Measurements from ENCODE around the gene PEX11G. TPM values are rescaled to one million over a fixed set of nuclear protein-coding genes. Genes with fewer than 3 reads are reported as not detected.

The PEX11G gene
- total RNA-seq, 1 donor from 2014 or later, result 1.4 TPM

GRCh38 chr19:7527516-7528191, 38.8 kb upstream of the PEX11G start:
- intact Hi-C loops (cut with micrococcal nuclease), result no loop called here
- H3K4me1 Mint-ChIP-seq (ENCODE audit: low read depth), result no peaks in the 10 kb centered on the region
- DNase-seq (ENCODE audit: low spot score), result no peak
- peaks cover 6% of the 10 kb centered on the region for H3K36me3 Mint-ChIP-seq (ENCODE audit: low read depth)
- no peak overlapping the region for H3K4me3 Mint-ChIP-seq
- no peak overlapping the region for H3K27ac Mint-ChIP-seq
- H3K27me3 Mint-ChIP-seq (ENCODE audit: insufficient read depth), result no peaks in the 10 kb centered on the region
- no peaks in the 10 kb centered on the region for H3K9me3 Mint-ChIP-seq

- no peaks in the 10 kb centered on the region for H3K9me3 Mint-ChIP-seq
- peaks cover 4% of the 10 kb centered on the region for H3K27me3 Mint-ChIP-seq (ENCODE audit: insufficient read depth)
- DNase-seq (ENCODE audit: low spot score), result no peak
- H3K4me3 Mint-ChIP-seq, result no peak overlapping the region
- no peak overlapping the region for H3K27ac Mint-ChIP-seq
- H3K4me1 Mint-ChIP-seq (ENCODE audit: low read depth), result peaks cover 8% of the 10 kb centered on the region
- intact Hi-C loops (cut with micrococcal nuclease), result no loop called here
- H3K36me3 Mint-ChIP-seq (ENCODE audit: low read depth), result peaks cover 4% of the 10 kb centered on the region
Observed at GRCh38 chr19:7526059-7526929, 37.5 kb upstream of the PEX11G start.

- intact Hi-C loops (cut with micrococcal nuclease), result no loop called here
- peaks cover 8% of the 10 kb centered on the region for H3K4me1 Mint-ChIP-seq (ENCODE audit: low read depth)
- no peaks in the 10 kb centered on the region for H3K9me3 Mint-ChIP-seq
- peak overlapping the region; percentile 37 for H3K4me3 Mint-ChIP-seq
- no peak overlapping the region for H3K27ac Mint-ChIP-seq
- H3K27me3 Mint-ChIP-seq (ENCODE audit: insufficient read depth), result peaks cover 4% of the 10 kb centered on the region
- no peak for DNase-seq (ENCODE audit: low spot score)
- peaks cover 3% of the 10 kb centered on the region for H3K36me3 Mint-ChIP-seq (ENCODE audit: low read depth)
Observed at GRCh38 chr19:7524992-7525739, 36.3 kb upstream of the PEX11G start.

- H3K27me3 Mint-ChIP-seq (ENCODE audit: insufficient read depth), result peaks cover 4% of the 10 kb centered on the region
- DNase-seq (ENCODE audit: low spot score), result no peak
- no peaks in the 10 kb centered on the region for H3K9me3 Mint-ChIP-seq
- intact Hi-C loops (cut with micrococcal nuclease), result no loop called here
- peaks cover 3% of the 10 kb centered on the region for H3K36me3 Mint-ChIP-seq (ENCODE audit: low read depth)
- no peak overlapping the region for H3K4me3 Mint-ChIP-seq
- H3K27ac Mint-ChIP-seq, result no peak overlapping the region
- H3K4me1 Mint-ChIP-seq (ENCODE audit: low read depth), result peaks cover 8% of the 10 kb centered on the region
Observed at GRCh38 chr19:7524523-7524922, 35.7 kb upstream of the PEX11G start.

- intact Hi-C loops (cut with micrococcal nuclease), result loop anchor here (1.0 to 2.0 kb wide), 2 partner anchors 11 to 30 kb away; no protein-coding TSS in a partner anchor
- Mint-ChIP-seq H3K27me3 (ENCODE audit: insufficient read depth) (peaks cover 4% of the 10 kb centered on the region), H3K27ac (peak overlapping the region; percentile 23), H3K9me3 (no peaks in the 10 kb centered on the region), H3K4me1 (ENCODE audit: low read depth) (peaks cover 8% of the 10 kb centered on the region), H3K36me3 (ENCODE audit: low read depth) (no peaks in the 10 kb centered on the region), H3K4me3 (peak overlapping the region; percentile 77)
- DNase-seq (ENCODE audit: low spot score), result no peak
Observed at GRCh38 chr19:7522923-7523667, 34.3 kb upstream of the PEX11G start.

- H3K27me3 Mint-ChIP-seq (ENCODE audit: insufficient read depth), result peaks cover 8% of the 10 kb centered on the region
Observed at GRCh38 chr19:7522072-7522922, 33.5 kb upstream of the PEX11G start, which contains the start of gene MCOLN1. Gene MCOLN1 (plus strand): TSS chr19:7522624. CDS start chr19:7522751, 127 bp downstream.

GRCh38 chr19:7521551-7522071, 32.8 kb upstream of the PEX11G start:
- H3K36me3 Mint-ChIP-seq (ENCODE audit: low read depth), result no peaks in the 10 kb centered on the region
- DNase-seq (ENCODE audit: low spot score), result no peak
- peaks cover 14% of the 10 kb centered on the region for H3K27me3 Mint-ChIP-seq (ENCODE audit: insufficient read depth)
- peak overlapping the region; percentile 89 for H3K27ac Mint-ChIP-seq
- intact Hi-C loops (cut with micrococcal nuclease), result loop anchor here (1.0 to 2.0 kb wide), 2 partner anchors 13 to 29 kb away; no protein-coding TSS in a partner anchor
- H3K4me3 Mint-ChIP-seq, result peak overlapping the region; percentile 80
- peaks cover 8% of the 10 kb centered on the region for H3K4me1 Mint-ChIP-seq (ENCODE audit: low read depth)
- no peaks in the 10 kb centered on the region for H3K9me3 Mint-ChIP-seq

More at GRCh38 chr19:7522072-7522922, 33.5 kb upstream of the PEX11G start, which contains the start of gene MCOLN1:
- intact Hi-C loops (cut with micrococcal nuclease), result loop anchor here (1.0 to 2.0 kb wide), 2 partner anchors 12 to 29 kb away; no protein-coding TSS in a partner anchor
- peak within 1 kb of the TSS; percentile 89 for H3K27ac Mint-ChIP-seq
- H3K36me3 Mint-ChIP-seq (ENCODE audit: low read depth), result no peaks in the 10 kb centered on the region
- peaks cover 8% of the 10 kb centered on the region for H3K4me1 Mint-ChIP-seq (ENCODE audit: low read depth)
- peak within 1 kb of the TSS; percentile 80 for H3K4me3 Mint-ChIP-seq
- DNase-seq (ENCODE audit: low spot score), result peak; percentile 99
- H3K9me3 Mint-ChIP-seq, result no peaks in the 10 kb centered on the region

GRCh38 chr19:7520131-7521051, 31.6 kb upstream of the PEX11G start:
- Mint-ChIP-seq H3K27me3 (ENCODE audit: insufficient read depth) (peaks cover 17% of the 10 kb centered on the region), H3K36me3 (ENCODE audit: low read depth) (no peaks in the 10 kb centered on the region), H3K9me3 (no peaks in the 10 kb centered on the region), H3K4me1 (ENCODE audit: low read depth) (peaks cover 12% of the 10 kb centered on the region), H3K4me3 (no peak overlapping the region), H3K27ac (no peak overlapping the region)
- intact Hi-C loops (cut with micrococcal nuclease), result no loop called here
- no peak for DNase-seq (ENCODE audit: low spot score)

- Mint-ChIP-seq H3K4me1 (ENCODE audit: low read depth) (peaks cover 13% of the 10 kb centered on the region), H3K27me3 (ENCODE audit: insufficient read depth) (peaks cover 23% of the 10 kb centered on the region), H3K4me3 (no peak overlapping the region), H3K9me3 (no peaks in the 10 kb centered on the region), H3K27ac (no peak overlapping the region), H3K36me3 (ENCODE audit: low read depth) (no peaks in the 10 kb centered on the region)
- intact Hi-C loops (cut with micrococcal nuclease), result no loop called here
- DNase-seq (ENCODE audit: low spot score), result no peak
Observed at GRCh38 chr19:7519361-7520130, 30.7 kb upstream of the PEX11G start.

GRCh38 chr19:7516878-7517277, 28.0 kb upstream of the PEX11G start:
- H3K4me3 Mint-ChIP-seq, result peak overlapping the region; percentile 69
- H3K27ac Mint-ChIP-seq, result peak overlapping the region; percentile 3
- no peaks in the 10 kb centered on the region for H3K9me3 Mint-ChIP-seq
- H3K4me1 Mint-ChIP-seq (ENCODE audit: low read depth), result peaks cover 8% of the 10 kb centered on the region
- H3K36me3 Mint-ChIP-seq (ENCODE audit: low read depth), result no peaks in the 10 kb centered on the region
- DNase-seq (ENCODE audit: low spot score), result no peak
- H3K27me3 Mint-ChIP-seq (ENCODE audit: insufficient read depth), result peaks cover 19% of the 10 kb centered on the region
- intact Hi-C loops (cut with micrococcal nuclease), result no loop called here
